ENCODE data around the gene CTNNBL1. TPM values are rescaled to one million over a fixed set of nuclear protein-coding genes. Genes with fewer than 3 reads are reported as not detected.

The CTNNBL1 gene
- 10 to 100 TPM; 16.3 to 41.8 (median 28.8) TPM for total RNA-seq
- long read RNA-seq, transcript CTNNBL1-201 (16 exons, 1,925 nt), result major isoform, 10 of 12 reads
- long read RNA-seq, partial matches to known transcripts, result 1 of 12 reads
- long read RNA-seq, other reads (novel, unspliced or antisense), result 1 of 12 reads

GRCh38 chr20:37693635-37694626 is at the start of gene CTNNBL1:
TSS of gene CTNNBL1 (plus strand) at chr20:37694030. CDS start at chr20:37694123, 93 bp downstream.
- under 1% methylated on average over 45 of the region's 54 CpGs for WGBS (ENCODE audit: insufficient coverage, low coverage, low lambda C conversion rate, missing lambda C conversion rate)
- Histone ChIP-seq H3K4me3 (peak within 1 kb of the TSS; percentile 84 to 92 (median 91)), H3K4me1 (peaks cover 0 to 30% (median 7%) of the 10 kb centered on the region in 4 donors), H3K27ac (peak within 1 kb of the TSS; percentile 65 to 68 (median 66)), H3K27me3 (no peaks in the 10 kb centered on the region), H3K36me3 (no peaks in the 10 kb centered on the region), H3K9me3 (no peaks in the 10 kb centered on the region)
- TF ChIP-seq CTCF (IDR thresholded peaks at IDR 0.05), result peak in 2 of 4 donors; percentile 19 to 28
- peak; percentile 89 for TF ChIP-seq POLR2A (IDR thresholded peaks at IDR 0.05)
- intact Hi-C loops (cut with DNase I), result no loop called here
- peak; percentile 98 to 99 (median 98) for DNase-seq
- ATAC-seq, result peak; percentile 97

- Histone ChIP-seq H3K27me3 (no peaks in the 10 kb centered on the region), H3K9me3 (no peaks in the 10 kb centered on the region), H3K4me1 (no peaks in the 10 kb centered on the region), H3K36me3 (no peaks in the 10 kb centered on the region), H3K27ac (no peak overlapping the region), H3K4me3 (no peak overlapping the region)
- intact Hi-C loops (cut with DNase I), result no loop called here
- TF ChIP-seq CTCF (IDR thresholded peaks at IDR 0.05), result no peak
- no peak for TF ChIP-seq POLR2A (IDR thresholded peaks at IDR 0.05)
- ATAC-seq, result no peak
- DNase-seq, result no peak
- 80% methylated on average over 1 of the region's 1 CpG for WGBS (ENCODE audit: insufficient coverage, low coverage, low lambda C conversion rate, missing lambda C conversion rate)
Measured at GRCh38 chr20:37644605-37645004, 49.2 kb upstream of the CTNNBL1 start.

GRCh38 chr20:37647946-37648345 is 45.9 kb upstream of the CTNNBL1 start:
- no peak for TF ChIP-seq POLR2A (IDR thresholded peaks at IDR 0.05)
- no peak for TF ChIP-seq CTCF (IDR thresholded peaks at IDR 0.05)
- no peaks in the 10 kb centered on the region for H3K9me3 ChIP-seq
- H3K4me3 ChIP-seq, result no peak overlapping the region
- ATAC-seq (no peak), DNase-seq (no peak)
- H3K27me3 ChIP-seq, result no peaks in the 10 kb centered on the region
- no peak overlapping the region for H3K27ac ChIP-seq
- H3K36me3 ChIP-seq, result no peaks in the 10 kb centered on the region
- no peaks in the 10 kb centered on the region for H3K4me1 ChIP-seq
- WGBS (ENCODE audit: insufficient coverage, low coverage, low lambda C conversion rate, missing lambda C conversion rate), result 68% methylated on average over 3 of the region's 3 CpGs
- intact Hi-C loops (cut with DNase I), result no loop called here

- TF ChIP-seq CTCF (IDR thresholded peaks at IDR 0.05), result no peak
- no peak for TF ChIP-seq POLR2A (IDR thresholded peaks at IDR 0.05)
- Histone ChIP-seq H3K4me1 (no peaks in the 10 kb centered on the region), H3K27me3 (no peaks in the 10 kb centered on the region), H3K4me3 (no peak overlapping the region), H3K9me3 (no peaks in the 10 kb centered on the region), H3K27ac (no peak overlapping the region), H3K36me3 (no peaks in the 10 kb centered on the region)
- ATAC-seq (peak in 2 of 4 donors; percentile 51 to 54), DNase-seq (no peak)
- intact Hi-C loops (cut with DNase I), result no loop called here
- WGBS (ENCODE audit: insufficient coverage, low coverage, low lambda C conversion rate, missing lambda C conversion rate), result 78% methylated on average over 2 of the region's 2 CpGs
Measured at GRCh38 chr20:37649017-37649416, 44.8 kb upstream of the CTNNBL1 start.
